Measurements from ENCODE around the gene KLHL42.

DNA sequence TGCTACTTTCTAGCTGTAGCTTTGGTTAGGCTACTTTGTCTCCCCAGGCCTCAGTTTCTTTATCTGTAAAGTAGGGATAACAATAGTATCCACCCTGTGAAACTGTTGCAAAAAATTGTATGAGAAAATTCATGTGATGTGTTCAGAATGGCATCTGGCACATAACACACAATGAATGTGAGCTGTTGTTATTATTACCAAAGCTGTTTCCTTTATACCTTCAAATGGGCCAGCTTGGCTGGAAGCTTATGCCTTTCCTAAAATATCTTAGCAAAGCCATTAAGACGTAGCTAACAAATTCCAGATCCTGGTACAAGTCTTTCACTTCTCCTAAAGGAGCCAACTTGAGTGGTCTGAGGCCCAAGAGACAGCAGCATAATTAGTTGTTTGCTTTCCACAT is 25.2 kb downstream of the KLHL42 start:
- no peak for TF ChIP-seq SUZ12 (IDR thresholded peaks at IDR 0.05)
- TF ChIP-seq FOXM1 (IDR thresholded peaks at IDR 0.05; ENCODE audit: borderline replicate concordance) = no peak
- no peak for TF ChIP-seq ARNT (IDR thresholded peaks at IDR 0.05)

Measured in HEK293T (cell line).